SKM-1 treated with dmso at 0.1 percent for 144 hours (cell line): ENCODE measurements around the gene CYTH3.
A peak's percentile ranks its signal among the peaks of the same experiment; 100 is the strongest.
"Not testable (repeated sequence)": the region's sequence is repeated elsewhere in the genome, so short reads cannot be mapped to it uniquely, and the experiment has no call there.

Experiments used
- DNase-seq: peaks from one replicate; lab custom pipeline; 2025; ENCODE audit not compliant: unreplicated experiment; lab: John Stamatoyannopoulos, UW

Gene CYTH3

GRCh38 chr7:6234384-6234783 is 38.0 kb downstream of the CYTH3 start:
- DNase-seq = no peak

- DNase-seq = peak; percentile 81
Measured at GRCh38 chr7:6232534-6232933, 39.9 kb downstream of the CYTH3 start.

GRCh38 chr7:6232116-6232515 is 40.3 kb downstream of the CYTH3 start:
- peak; percentile 33 for DNase-seq

GRCh38 chr7:6231184-6231583 is 41.2 kb downstream of the CYTH3 start:
- no peak for DNase-seq

GRCh38 chr7:6229284-6229683 is 43.1 kb downstream of the CYTH3 start:
- not testable (repeated sequence) for DNase-seq

- DNase-seq = peak; percentile 31
Measured at GRCh38 chr7:6228361-6229229, 43.8 kb downstream of the CYTH3 start.

- no peak for DNase-seq
Measured at GRCh38 chr7:6227294-6227846, 45.1 kb downstream of the CYTH3 start.

GRCh38 chr7:6226194-6226799 is 46.1 kb downstream of the CYTH3 start:
- no peak for DNase-seq

- not testable (repeated sequence) for DNase-seq
Measured at GRCh38 chr7:6223411-6223810, 49.0 kb downstream of the CYTH3 start.

- not testable (repeated sequence) for DNase-seq
Measured at GRCh38 chr7:6223010-6223409, 49.4 kb downstream of the CYTH3 start.

GRCh38 chr7:6221340-6222319 is 50.8 kb downstream of the CYTH3 start:
- peak; percentile 87 for DNase-seq

GRCh38 chr7:6218329-6218728 is 54.1 kb downstream of the CYTH3 start:
- DNase-seq = no peak

- DNase-seq = no peak
Measured at GRCh38 chr7:6212008-6212407, 60.4 kb downstream of the CYTH3 start.

GRCh38 chr7:6210621-6211372 is 61.6 kb downstream of the CYTH3 start:
- no peak for DNase-seq

GRCh38 chr7:6209340-6209739 is 63.1 kb downstream of the CYTH3 start:
- no peak for DNase-seq

GRCh38 chr7:6208573-6209328 is 63.7 kb downstream of the CYTH3 start:
- DNase-seq = no peak

GRCh38 chr7:6205971-6206660 is 66.3 kb downstream of the CYTH3 start:
- no peak for DNase-seq

- no peak for DNase-seq
Measured at GRCh38 chr7:6203381-6203780, 69.0 kb downstream of the CYTH3 start.

GRCh38 chr7:6202117-6202516 is 70.3 kb downstream of the CYTH3 start:
- no peak for DNase-seq
